Measurements from ENCODE around the gene BCAS3.
A peak's percentile ranks its signal among the peaks of the same experiment; 100 is the strongest.

BCAS3 gene

DNA sequence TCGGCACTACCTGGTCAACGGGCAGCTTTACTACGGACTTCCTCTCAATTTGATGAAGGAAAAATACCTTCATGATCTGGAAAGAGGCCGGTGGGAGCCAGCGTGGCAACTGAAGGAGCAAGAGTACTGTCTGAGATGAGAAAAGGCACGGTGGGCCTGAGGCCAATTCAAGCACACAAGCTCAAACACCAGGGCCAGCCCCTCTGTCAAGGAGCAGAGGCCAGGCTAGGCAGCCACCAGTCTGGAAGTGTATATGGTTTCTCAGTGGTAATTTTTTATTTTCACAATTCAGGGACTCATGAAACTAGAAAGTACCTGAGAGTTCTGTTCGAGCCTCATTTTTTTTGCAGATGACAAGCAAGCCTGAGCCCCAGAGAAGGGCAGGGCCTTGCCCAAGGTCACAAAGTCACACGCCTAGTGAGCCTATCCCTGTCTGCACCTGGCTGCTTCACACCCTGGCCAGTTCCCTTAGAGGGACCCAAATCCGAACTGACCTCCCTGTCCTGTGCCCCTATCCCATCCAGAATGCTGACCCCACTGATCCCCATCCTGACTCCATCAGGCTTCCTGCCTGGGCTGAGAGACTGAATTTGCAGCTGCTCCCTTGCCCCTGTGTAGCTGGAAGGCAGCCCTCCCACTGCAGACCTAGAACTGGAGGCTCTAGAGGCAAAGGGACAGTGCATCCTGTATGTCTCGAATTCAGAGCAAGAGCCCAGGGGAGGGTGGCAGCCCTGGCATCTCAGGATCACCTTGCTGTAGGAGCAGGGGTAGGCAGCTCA, 717.2 kb downstream of the BCAS3 start:
- H3K9me3 Mint-ChIP-seq: peaks cover 2% of the 10 kb centered on the region
- no peak overlapping the region for H3K27ac Mint-ChIP-seq
- H3K4me1 Mint-ChIP-seq: peaks cover 6% of the 10 kb centered on the region
- ATAC-seq: no peak
- no peak overlapping the region for H3K4me3 Mint-ChIP-seq
- H3K36me3 Mint-ChIP-seq: peaks cover 6% of the 10 kb centered on the region
- peaks cover 72% of the 10 kb centered on the region for H3K27me3 Mint-ChIP-seq

DNA sequence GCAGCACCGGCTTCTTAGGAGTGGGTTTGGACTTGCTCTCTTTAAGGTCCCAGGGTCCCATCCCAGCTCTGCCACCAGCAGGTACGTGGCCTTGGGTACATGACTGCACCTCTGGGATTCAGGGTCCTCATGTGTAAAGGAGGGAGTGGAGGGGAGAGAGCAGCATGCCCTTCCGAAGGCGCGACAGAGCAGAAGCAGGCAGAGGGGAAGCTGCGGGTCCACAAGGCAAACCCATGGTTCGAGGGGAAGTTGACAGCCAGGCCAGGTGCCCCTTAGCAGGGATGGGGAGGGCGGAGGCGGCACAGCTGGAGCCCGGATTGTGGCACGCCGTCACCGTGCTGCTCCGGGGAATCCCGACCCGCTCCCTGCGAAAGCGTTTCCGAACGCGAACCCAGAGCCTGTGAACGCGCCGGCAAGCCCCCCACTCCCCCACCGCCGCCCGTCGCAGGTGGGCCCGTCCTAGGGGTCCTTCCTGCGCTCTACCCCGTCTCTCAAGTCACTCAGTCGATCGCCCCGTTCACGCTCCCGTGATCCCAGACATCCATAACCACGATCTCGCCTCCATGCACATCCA, 717.8 kb downstream of the BCAS3 start:
- Mint-ChIP-seq H3K4me1 (peaks cover 6% of the 10 kb centered on the region), H3K27ac (no peak overlapping the region), H3K9me3 (peaks cover 2% of the 10 kb centered on the region), H3K36me3 (peaks cover 6% of the 10 kb centered on the region), H3K27me3 (peaks cover 66% of the 10 kb centered on the region), H3K4me3 (no peak overlapping the region)
- no peak for ATAC-seq

DNA sequence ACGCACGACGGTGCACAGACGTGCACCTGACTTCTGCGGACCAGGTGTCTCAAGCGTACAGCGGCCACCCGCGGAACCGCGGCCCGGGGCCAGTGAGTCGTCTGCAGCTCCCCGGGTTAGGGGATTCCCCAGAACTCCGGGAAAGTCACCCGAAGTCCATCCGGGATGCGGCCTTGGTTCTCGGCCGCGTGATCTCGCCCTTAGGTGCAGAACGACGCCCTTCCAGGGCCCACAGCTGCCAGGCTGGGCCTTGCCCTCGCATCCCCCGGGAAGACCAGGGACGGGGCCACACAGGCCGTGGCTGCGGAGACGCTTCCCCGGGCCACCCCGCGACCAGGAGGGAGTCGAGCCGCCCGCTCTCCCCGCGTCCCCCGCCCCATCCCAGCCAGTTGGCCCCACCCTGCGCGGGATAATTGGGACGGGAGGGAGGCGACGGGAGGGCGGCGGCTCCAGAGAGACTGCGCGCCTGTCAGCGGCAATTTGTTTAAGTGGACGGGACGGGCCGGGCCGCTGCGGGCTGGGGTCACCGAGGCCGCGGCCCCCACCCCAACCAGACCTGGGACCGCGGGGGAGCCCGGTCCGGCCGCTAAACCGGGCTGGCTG, 718.4 kb downstream of the BCAS3 start:
- H3K4me1 Mint-ChIP-seq: peaks cover 11% of the 10 kb centered on the region
- no peak for ATAC-seq
- no peak overlapping the region for H3K27ac Mint-ChIP-seq
- H3K36me3 Mint-ChIP-seq: peaks cover 6% of the 10 kb centered on the region
- peaks cover 66% of the 10 kb centered on the region for H3K27me3 Mint-ChIP-seq
- H3K4me3 Mint-ChIP-seq: no peak overlapping the region
- H3K9me3 Mint-ChIP-seq: peaks cover 2% of the 10 kb centered on the region

DNA sequence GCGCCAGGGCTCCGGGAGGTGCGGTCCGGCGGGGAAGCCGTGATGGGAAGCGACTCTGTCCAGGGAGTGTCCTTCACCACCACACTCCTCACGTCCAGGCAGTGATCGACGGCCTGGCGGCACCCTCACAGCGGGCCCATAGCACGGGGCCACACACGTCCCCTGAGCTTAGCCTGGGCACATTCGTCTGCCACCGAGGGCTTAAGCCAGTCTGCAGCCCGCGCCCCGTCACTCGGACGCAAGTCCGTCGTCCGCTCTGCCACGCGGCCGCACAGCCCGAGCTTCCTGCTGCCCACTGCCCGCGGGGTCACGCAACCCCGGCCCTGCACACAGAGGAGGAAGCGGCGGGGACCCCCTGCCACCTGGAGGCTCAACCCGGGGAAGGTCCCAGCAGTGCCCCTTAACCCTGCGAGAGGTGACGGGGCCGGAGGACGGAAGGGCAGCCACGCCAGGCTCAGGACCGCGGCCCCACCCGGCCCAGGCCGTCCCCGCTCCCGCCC, 719.0 kb downstream of the BCAS3 start:
- no peak overlapping the region for H3K4me3 Mint-ChIP-seq
- H3K27ac Mint-ChIP-seq: no peak overlapping the region
- peaks cover 2% of the 10 kb centered on the region for H3K9me3 Mint-ChIP-seq
- ATAC-seq: no peak
- H3K27me3 Mint-ChIP-seq: peaks cover 70% of the 10 kb centered on the region
- H3K36me3 Mint-ChIP-seq: peaks cover 6% of the 10 kb centered on the region
- peaks cover 16% of the 10 kb centered on the region for H3K4me1 Mint-ChIP-seq

DNA sequence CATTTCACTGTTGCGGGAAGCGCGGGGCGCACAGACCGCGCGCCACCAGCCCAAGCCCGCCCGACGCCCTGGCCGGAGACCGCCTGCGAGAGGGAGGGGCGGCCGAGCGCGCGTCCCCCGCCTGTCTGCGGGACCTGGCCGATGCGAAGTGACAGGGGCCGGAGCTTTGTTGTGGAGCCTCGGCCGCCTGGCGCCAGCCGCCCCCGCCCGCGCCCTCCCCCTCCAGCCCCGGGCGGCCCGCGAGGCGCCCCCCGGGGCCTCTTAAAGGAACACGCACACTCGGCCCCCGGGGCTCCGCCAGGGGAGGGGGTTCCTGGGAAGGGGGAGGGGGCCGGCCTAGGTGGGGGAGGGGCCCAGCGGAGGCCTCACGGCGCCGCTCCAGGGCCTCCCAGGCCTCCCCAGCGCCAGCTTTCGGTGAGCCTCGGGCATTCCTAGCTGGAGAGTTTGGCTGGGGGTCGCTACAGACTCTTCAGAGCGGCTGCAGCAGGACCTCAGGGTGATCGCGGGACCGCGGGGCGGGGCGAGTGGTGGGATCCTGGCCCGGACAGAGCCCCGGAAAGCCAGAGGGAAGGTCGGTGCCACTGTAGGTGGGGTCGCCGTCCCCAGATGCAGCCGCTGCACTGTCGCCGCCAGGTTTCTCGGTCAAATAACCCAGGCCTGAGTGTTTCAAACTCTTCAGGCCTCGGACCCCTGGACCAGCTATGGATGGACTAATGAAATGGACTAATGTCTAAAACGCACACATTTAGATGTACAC, 719.6 kb downstream of the BCAS3 start:
- H3K4me3 Mint-ChIP-seq: no peak overlapping the region
- H3K36me3 Mint-ChIP-seq: peaks cover 1% of the 10 kb centered on the region
- H3K4me1 Mint-ChIP-seq: peaks cover 21% of the 10 kb centered on the region
- peaks cover 70% of the 10 kb centered on the region for H3K27me3 Mint-ChIP-seq
- H3K27ac Mint-ChIP-seq: no peak overlapping the region
- no peak for ATAC-seq
- H3K9me3 Mint-ChIP-seq: peaks cover 2% of the 10 kb centered on the region

DNA sequence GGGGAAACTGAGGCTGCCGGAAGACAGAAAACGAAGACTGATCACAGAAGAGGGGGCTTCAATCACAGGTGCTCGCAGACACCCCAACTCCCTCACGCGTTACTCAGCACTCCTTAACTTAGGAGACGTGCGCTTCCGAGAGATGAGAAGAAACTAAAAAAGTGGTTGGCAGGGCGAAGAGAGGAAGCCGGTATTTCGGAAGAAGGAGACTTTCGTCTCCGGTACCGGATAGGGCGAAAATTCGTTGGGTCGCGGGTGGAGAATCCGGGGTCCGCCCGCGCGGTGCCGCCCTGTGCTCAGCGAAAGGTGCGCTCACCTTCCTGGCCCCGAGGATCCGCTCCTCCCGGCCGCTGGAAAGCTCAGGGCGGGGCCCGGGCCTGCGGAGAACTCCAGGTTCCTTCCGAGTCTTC, 721.1 kb downstream of the BCAS3 start:
- Mint-ChIP-seq H3K4me1 (peaks cover 36% of the 10 kb centered on the region), H3K4me3 (peak overlapping the region; percentile 52), H3K9me3 (peaks cover 2% of the 10 kb centered on the region), H3K27me3 (peaks cover 71% of the 10 kb centered on the region), H3K27ac (no peak overlapping the region), H3K36me3 (no peaks in the 10 kb centered on the region)
- no peak for ATAC-seq

DNA sequence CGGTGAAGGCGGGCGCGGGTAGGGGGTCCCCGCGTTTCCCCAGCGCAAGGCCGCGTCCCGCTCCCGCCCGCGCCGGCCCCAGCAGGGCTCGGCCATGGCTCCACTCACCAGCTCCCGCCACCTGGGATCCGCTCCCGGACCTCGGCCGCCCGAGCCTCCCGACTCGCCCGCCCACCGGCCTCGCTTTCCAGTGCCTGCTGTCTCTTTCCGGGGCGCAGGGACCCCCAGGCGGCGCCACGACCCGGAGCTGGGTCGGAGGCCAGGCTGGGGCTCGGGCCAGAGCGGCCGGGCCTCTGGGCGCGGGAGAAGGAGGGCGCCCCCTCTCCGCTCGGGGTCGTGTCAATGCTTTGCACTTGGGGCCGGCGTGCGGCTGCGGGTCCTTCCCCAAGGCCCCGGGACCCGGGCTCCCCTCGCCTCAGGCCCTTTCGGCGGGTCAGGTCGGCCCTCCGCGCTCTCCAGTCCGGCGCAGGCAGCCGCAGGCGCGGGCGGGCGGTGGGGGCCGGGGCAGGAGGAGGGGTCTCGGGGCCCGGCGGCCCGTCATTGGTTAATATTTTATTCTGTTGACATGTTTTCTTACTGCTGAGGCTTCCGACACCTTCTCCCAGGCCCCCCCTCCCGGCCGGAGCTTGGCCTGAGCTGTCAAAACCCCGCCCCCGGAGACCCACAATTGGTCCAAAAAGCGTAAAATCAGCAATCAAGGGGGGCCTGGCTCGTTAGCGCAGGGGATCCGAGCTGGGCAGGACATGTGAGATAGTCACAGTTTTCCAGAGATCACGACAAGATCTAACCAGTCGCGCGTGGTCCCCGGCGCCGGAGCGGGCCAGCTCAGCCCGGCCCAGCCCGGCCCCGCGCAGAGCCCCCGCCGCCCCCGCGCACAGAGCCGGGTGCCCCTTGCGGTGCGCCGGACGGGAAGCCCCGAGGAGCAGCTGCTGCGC, 721.7 kb downstream of the BCAS3 start, which contains the start of gene TBX2:
TSS of gene TBX2 (plus strand) at position 713 of the 935 bp plus-strand sequence. CDS start 334 bp downstream, outside the sequence.
- H3K4me3 Mint-ChIP-seq: peak within 1 kb of the TSS; percentile 68
- peaks cover 2% of the 10 kb centered on the region for H3K9me3 Mint-ChIP-seq
- H3K27ac Mint-ChIP-seq: no peak within 1 kb of the TSS
- H3K36me3 Mint-ChIP-seq: no peaks in the 10 kb centered on the region
- ATAC-seq: no peak
- peaks cover 73% of the 10 kb centered on the region for H3K27me3 Mint-ChIP-seq
- peaks cover 38% of the 10 kb centered on the region for H3K4me1 Mint-ChIP-seq

DNA sequence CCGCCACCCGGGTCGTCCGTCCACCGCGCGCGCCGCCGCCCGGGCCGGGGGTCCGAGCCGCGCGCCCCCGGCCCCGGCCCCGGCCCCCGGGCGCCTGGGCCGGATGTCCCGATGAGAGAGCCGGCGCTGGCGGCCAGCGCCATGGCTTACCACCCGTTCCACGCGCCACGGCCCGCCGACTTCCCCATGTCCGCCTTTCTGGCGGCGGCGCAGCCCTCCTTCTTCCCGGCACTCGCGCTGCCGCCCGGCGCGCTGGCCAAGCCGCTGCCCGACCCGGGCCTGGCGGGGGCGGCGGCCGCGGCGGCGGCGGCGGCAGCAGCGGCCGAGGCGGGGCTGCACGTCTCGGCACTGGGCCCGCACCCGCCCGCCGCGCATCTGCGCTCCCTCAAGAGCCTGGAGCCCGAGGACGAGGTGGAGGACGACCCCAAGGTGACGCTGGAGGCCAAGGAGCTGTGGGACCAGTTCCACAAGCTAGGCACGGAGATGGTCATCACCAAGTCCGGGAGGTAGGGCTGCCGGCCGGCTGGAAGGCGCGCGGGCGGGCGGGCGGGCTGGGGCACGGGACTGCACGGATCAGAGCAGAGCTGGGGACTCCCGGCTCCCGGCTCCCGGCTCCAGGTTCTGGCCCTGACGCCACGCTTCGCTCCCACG, 722.5 kb downstream of the BCAS3 start:
- peak overlapping the region; percentile 68 for H3K4me3 Mint-ChIP-seq
- peaks cover 38% of the 10 kb centered on the region for H3K4me1 Mint-ChIP-seq
- peaks cover 2% of the 10 kb centered on the region for H3K9me3 Mint-ChIP-seq
- ATAC-seq: no peak
- no peaks in the 10 kb centered on the region for H3K36me3 Mint-ChIP-seq
- peaks cover 73% of the 10 kb centered on the region for H3K27me3 Mint-ChIP-seq
- no peak overlapping the region for H3K27ac Mint-ChIP-seq

DNA sequence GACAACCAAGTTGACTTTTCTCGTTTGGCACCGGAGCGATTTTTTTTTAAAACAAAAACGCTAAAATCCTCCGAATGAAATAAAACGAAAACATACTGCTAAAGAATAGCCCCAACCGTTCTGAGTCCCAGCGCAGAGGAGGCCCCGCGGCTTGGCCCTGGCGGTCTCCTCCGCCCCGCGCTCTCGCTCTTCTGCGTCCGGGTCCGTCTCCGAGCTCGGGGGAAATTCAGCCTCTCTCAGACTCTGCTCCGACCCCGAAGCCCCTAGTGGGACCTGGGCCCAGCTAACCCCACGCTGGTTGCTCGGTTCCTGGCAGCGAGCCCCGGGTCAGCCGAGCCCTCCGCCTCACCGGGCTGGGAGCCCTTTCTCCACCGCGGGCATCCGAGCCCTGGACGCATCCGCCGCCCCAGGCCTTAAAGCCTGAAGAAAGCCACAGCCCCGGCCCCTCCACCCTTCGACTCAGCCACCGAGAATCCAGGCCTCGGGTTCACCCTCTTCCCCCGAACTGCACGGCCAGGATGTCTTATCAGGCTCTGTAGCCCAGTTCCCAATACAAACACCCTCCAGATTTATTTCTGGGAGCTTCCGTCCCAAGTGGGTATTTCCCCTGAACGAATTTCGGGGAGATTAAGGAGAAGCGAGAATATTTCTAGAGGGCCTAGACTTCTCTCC, 723.2 kb downstream of the BCAS3 start:
- Mint-ChIP-seq H3K27me3 (peaks cover 67% of the 10 kb centered on the region), H3K36me3 (no peaks in the 10 kb centered on the region), H3K4me3 (peak overlapping the region; percentile 68), H3K27ac (no peak overlapping the region), H3K4me1 (peaks cover 35% of the 10 kb centered on the region), H3K9me3 (peaks cover under 1% of the 10 kb centered on the region)
- no peak for ATAC-seq

DNA sequence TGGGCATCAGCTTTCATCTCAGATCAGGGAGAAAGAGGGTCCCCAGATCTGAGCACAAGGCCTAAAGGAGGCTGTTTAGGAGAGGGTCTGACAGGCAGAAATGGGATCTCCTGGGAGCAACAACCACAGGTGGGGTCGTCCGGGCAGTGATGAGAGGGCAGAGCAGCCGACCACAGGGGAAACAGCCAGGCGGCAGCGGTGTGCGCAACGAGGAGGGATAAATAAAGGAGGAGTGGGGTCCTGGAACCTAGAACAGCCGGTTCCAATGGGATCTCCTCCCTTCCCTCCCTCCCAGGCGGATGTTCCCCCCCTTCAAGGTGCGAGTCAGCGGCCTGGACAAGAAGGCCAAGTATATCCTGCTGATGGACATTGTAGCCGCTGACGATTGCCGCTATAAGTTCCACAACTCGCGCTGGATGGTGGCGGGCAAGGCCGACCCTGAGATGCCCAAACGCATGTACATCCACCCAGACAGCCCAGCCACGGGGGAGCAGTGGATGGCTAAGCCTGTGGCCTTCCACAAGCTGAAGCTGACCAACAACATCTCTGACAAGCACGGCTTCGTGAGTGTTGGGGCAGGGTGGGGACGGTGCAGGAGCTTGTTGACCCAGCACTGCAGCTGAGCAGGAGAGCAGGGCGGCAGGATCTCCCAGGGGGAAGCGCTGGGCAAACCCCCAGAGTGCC, 723.9 kb downstream of the BCAS3 start:
- Mint-ChIP-seq H3K4me3 (no peak overlapping the region), H3K4me1 (peaks cover 32% of the 10 kb centered on the region), H3K27ac (no peak overlapping the region)

DNA sequence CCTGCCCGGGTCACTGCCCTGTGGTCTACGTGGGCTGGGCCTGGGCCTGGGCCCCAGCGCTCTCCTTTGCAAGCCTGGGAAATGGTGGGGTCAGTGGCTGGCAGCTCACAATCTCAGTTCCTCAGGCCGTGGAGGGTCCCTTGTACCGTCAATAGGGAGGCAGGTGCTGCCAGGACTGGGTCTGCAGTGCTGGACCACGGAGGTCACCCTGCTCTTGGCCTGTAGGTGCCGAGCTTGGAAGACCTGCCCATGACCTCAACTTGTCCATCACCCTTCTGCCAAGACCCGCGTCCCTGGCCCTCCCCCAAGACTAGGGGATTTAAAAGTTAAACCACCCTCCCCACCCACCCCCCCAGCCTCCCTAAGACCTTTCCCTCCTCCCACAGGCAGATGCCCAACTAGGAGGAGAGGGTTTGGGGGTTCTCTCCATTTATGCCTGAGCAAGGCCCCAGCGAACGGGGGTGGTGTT, 724.5 kb downstream of the BCAS3 start:
- Mint-ChIP-seq H3K4me3 (peak overlapping the region; percentile 69), H3K27me3 (peaks cover 75% of the 10 kb centered on the region), H3K36me3 (no peaks in the 10 kb centered on the region), H3K4me1 (peaks cover 32% of the 10 kb centered on the region), H3K9me3 (no peaks in the 10 kb centered on the region), H3K27ac (peak overlapping the region; percentile 31)
- no peak for ATAC-seq

More for the DNA sequence above, 723.9 kb downstream of the BCAS3 start:
- H3K36me3 Mint-ChIP-seq: no peaks in the 10 kb centered on the region
- H3K9me3 Mint-ChIP-seq: no peaks in the 10 kb centered on the region
- no peak for ATAC-seq
- peaks cover 70% of the 10 kb centered on the region for H3K27me3 Mint-ChIP-seq

DNA sequence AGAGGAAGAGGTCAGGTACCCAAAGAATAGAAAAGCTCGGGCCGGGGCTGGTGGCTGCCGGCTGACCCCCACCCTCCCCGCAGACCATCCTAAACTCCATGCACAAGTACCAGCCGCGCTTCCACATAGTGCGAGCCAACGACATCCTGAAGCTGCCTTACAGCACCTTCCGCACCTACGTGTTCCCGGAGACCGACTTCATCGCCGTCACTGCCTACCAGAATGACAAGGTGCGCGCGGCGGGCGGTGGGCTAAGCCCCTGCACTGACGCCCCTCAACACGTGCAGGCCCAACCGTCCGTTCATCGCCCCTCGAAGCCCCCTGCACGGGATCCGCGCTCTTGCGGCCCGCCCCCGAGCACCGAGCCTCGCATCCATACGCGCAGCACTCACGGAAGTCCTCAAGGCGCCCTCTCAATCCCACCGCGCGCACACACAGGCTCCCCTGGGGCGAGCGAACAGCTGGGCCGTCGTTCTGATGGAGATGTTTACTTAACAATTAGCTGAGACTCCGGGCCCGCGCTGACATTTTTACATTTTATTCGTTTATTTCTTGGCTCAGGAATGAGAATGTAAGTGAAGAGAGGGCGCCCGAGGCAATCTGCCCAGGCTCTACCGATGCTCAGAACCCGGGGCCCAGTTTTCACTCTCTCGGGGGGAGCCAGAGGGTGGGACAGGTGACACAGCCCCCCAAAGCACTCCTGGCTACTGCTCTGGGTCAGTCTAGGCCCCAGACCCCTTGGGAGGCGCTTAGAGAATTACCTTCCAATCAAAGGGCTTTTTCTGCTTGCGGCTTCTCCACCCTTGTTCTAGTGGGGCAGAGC, 725.5 kb downstream of the BCAS3 start:
- no peak for ATAC-seq
- Mint-ChIP-seq H3K4me3 (peak overlapping the region; percentile 69), H3K4me1 (peaks cover 39% of the 10 kb centered on the region), H3K9me3 (no peaks in the 10 kb centered on the region), H3K27me3 (peaks cover 80% of the 10 kb centered on the region), H3K36me3 (no peaks in the 10 kb centered on the region), H3K27ac (peak overlapping the region; percentile 31)

Measured in stimulated activated memory B cell treated with anti-CD40 and anti-IgM and Interleukin-4, amounts not matched to agents 10 μg/mL and 1 μg/mL and 100 μg/mL, for 72 hours (primary cell).